Fibroblast of skin of right quadriceps (primary cell): ENCODE data around the gene MOB1B.

Experiments
- DNase-seq: peaks from one replicate; pipeline ENCODE4 v3.0.0-alpha.2; 2013

Gene MOB1B

GRCh38 chr4:70915036-70915815, 13.1 kb downstream of the MOB1B start:
- DNase-seq, result no peak

GRCh38 chr4:70915874-70916559, 13.8 kb downstream of the MOB1B start:
- DNase-seq, result no peak

GRCh38 chr4:70920592-70920991, 18.4 kb downstream of the MOB1B start:
- no peak for DNase-seq

GRCh38 chr4:70925418-70925817, 23.2 kb downstream of the MOB1B start:
- DNase-seq, result no peak

- DNase-seq, result no peak
Measured at GRCh38 chr4:70925899-70926635, 23.9 kb downstream of the MOB1B start.

- DNase-seq, result no peak
Measured at GRCh38 chr4:70927502-70928137, 25.5 kb downstream of the MOB1B start.

- no peak for DNase-seq
Measured at GRCh38 chr4:70930530-70931256, 28.5 kb downstream of the MOB1B start.

GRCh38 chr4:70931347-70931746, 29.2 kb downstream of the MOB1B start:
- no peak for DNase-seq

GRCh38 chr4:70932984-70933383, 30.8 kb downstream of the MOB1B start:
- no peak for DNase-seq

GRCh38 chr4:70935038-70935695, 33.0 kb downstream of the MOB1B start:
- no peak for DNase-seq

GRCh38 chr4:70936200-70936787, 34.1 kb downstream of the MOB1B start:
- DNase-seq, result peak; percentile 19

- no peak for DNase-seq
Measured at GRCh38 chr4:70938086-70938485, 35.9 kb downstream of the MOB1B start.

GRCh38 chr4:70940134-70940533, 38.0 kb downstream of the MOB1B start:
- DNase-seq, result no peak

- DNase-seq, result no peak
Measured at GRCh38 chr4:70943114-70943513, 40.9 kb downstream of the MOB1B start.

GRCh38 chr4:70945046-70945445, 42.9 kb downstream of the MOB1B start:
- DNase-seq, result no peak

- DNase-seq, result peak; percentile 39
Measured at GRCh38 chr4:70945452-70946055, 43.4 kb downstream of the MOB1B start.

- no peak for DNase-seq
Measured at GRCh38 chr4:70946939-70947338, 44.8 kb downstream of the MOB1B start.

GRCh38 chr4:70948665-70949260, 46.6 kb downstream of the MOB1B start:
- DNase-seq, result no peak

GRCh38 chr4:70954032-70954431, 51.9 kb downstream of the MOB1B start:
- no peak for DNase-seq

GRCh38 chr4:70956549-70957210, 54.5 kb downstream of the MOB1B start:
- no peak for DNase-seq
